Neural progenitor cell (in vitro differentiated cells): Measurements from ENCODE around the gene MYO6.

Source experiments
- EZH2 ChIP-seq: fragments of 200-600 bp; sonication (generic); IDR thresholded peaks from 2 replicates; pipeline ENCODE4 v1.6.1; 2017; ENCODE audit warnings: antibody characterized with exemption, mild to moderate bottlenecking, moderate library complexity
- TF ChIP-seq, protein P1 (sequence below): fragments of 200-600 bp; sonication (generic); IDR thresholded peaks from 2 replicates; pipeline ENCODE4 v1.5.1; 2017; ENCODE audit warnings: antibody characterized with exemption, mild to moderate bottlenecking

DNA sequence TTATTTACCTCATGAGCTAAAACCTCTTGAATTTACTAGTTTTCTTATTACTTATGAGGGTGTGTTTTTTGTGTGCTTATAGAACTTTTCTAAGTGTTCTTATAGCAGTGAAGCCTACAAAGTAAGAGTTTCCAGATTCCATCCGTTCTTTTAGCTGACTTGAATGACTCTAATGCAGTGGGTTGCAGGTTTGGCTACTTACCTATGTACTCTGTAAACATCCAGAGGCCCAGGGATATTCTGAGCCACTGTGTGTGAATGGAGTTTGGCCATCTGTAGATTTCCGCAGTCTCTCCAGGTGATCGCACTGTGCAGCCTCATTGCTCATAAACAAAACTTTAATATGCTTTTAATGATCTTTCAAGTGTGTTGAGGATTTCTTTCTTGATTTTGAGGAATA is 157.8 kb downstream of the MYO6 start:
- TF ChIP-seq, protein P1, sequence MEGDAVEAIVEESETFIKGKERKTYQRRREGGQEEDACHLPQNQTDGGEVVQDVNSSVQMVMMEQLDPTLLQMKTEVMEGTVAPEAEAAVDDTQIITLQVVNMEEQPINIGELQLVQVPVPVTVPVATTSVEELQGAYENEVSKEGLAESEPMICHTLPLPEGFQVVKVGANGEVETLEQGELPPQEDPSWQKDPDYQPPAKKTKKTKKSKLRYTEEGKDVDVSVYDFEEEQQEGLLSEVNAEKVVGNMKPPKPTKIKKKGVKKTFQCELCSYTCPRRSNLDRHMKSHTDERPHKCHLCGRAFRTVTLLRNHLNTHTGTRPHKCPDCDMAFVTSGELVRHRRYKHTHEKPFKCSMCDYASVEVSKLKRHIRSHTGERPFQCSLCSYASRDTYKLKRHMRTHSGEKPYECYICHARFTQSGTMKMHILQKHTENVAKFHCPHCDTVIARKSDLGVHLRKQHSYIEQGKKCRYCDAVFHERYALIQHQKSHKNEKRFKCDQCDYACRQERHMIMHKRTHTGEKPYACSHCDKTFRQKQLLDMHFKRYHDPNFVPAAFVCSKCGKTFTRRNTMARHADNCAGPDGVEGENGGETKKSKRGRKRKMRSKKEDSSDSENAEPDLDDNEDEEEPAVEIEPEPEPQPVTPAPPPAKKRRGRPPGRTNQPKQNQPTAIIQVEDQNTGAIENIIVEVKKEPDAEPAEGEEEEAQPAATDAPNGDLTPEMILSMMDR: no peak
- TF ChIP-seq EZH2: no peak
